Measurements from ENCODE around the gene PLAA. TPM values are rescaled to one million over a fixed set of nuclear protein-coding genes. Genes with fewer than 3 reads are reported as not detected.

Gene PLAA
- polyA plus RNA-seq, 1 donor from 2014 or later = 27.4 TPM

DNA sequence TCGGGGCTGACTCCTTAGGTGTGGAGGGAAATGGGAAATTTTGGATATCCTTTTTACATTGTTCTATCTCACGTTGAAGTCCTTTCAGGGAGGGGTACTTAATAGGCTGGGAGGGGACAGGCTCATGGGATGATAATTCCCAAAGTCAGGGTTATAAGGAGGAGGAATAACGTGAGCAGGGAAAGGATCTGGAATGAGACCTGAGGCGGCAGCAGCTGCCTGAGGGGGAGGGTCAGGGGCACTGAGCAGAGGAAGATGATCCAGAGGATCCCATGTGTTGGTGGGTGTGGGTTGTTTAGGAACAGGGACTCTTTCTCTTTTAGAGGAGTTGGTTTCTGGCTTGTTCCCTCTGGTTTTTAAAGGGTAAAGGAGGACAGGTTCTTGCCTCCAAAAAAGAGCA, 27.9 kb upstream of the PLAA start:
- Histone ChIP-seq H3K9me2 (ENCODE audit: insufficient read depth, low read length) (no peaks in the 10 kb centered on the region), H3K9ac (ENCODE audit: low read length) (no peak overlapping the region), H3F3A (ENCODE audit: insufficient read depth, low read length, poor library complexity, severe bottlenecking) (no peaks in the 10 kb centered on the region), H2AFZ (ENCODE audit: low read depth, low read length) (no peak overlapping the region), H3K36me3 (ENCODE audit: insufficient read depth, low read length) (no peaks in the 10 kb centered on the region), H3K27me3 (ENCODE audit: insufficient read depth, low read depth, low read length) (no peaks in the 10 kb centered on the region), H3K4me2 (ENCODE audit: low read length) (no peak overlapping the region), H4K20me1 (ENCODE audit: insufficient read depth) (no peaks in the 10 kb centered on the region), H3K4me3 (ENCODE audit: low read length) (no peak overlapping the region), H3K9me3 (ENCODE audit: low read length) (no peaks in the 10 kb centered on the region), H3K79me2 (replicated peaks; ENCODE audit: insufficient read depth, low read length) (peaks cover 7% of the 10 kb centered on the region), H3K27ac (ENCODE audit: low read length) (no peak overlapping the region)
- TF ChIP-seq TAF1 (IDR thresholded peaks at IDR 0.05; ENCODE audit: low read depth) (no peak), MXI1 (conservative IDR thresholded peaks at IDR 0.05; ENCODE audit: poor library complexity, severe bottlenecking) (no peak), RAD21 (conservative IDR thresholded peaks at IDR 0.05) (no peak), POLR2AphosphoS5 (IDR thresholded peaks at IDR 0.05) (no peak), SMC3 (conservative IDR thresholded peaks at IDR 0.05; ENCODE audit: poor library complexity) (no peak), EP300 (conservative IDR thresholded peaks at IDR 0.05; ENCODE audit: poor library complexity, severe bottlenecking) (no peak), EZH2 (IDR thresholded peaks at IDR 0.05; ENCODE audit: borderline replicate concordance, insufficient read depth, low read length, poor library complexity, severe bottlenecking) (no peak)
- TF ChIP-seq, protein P1, sequence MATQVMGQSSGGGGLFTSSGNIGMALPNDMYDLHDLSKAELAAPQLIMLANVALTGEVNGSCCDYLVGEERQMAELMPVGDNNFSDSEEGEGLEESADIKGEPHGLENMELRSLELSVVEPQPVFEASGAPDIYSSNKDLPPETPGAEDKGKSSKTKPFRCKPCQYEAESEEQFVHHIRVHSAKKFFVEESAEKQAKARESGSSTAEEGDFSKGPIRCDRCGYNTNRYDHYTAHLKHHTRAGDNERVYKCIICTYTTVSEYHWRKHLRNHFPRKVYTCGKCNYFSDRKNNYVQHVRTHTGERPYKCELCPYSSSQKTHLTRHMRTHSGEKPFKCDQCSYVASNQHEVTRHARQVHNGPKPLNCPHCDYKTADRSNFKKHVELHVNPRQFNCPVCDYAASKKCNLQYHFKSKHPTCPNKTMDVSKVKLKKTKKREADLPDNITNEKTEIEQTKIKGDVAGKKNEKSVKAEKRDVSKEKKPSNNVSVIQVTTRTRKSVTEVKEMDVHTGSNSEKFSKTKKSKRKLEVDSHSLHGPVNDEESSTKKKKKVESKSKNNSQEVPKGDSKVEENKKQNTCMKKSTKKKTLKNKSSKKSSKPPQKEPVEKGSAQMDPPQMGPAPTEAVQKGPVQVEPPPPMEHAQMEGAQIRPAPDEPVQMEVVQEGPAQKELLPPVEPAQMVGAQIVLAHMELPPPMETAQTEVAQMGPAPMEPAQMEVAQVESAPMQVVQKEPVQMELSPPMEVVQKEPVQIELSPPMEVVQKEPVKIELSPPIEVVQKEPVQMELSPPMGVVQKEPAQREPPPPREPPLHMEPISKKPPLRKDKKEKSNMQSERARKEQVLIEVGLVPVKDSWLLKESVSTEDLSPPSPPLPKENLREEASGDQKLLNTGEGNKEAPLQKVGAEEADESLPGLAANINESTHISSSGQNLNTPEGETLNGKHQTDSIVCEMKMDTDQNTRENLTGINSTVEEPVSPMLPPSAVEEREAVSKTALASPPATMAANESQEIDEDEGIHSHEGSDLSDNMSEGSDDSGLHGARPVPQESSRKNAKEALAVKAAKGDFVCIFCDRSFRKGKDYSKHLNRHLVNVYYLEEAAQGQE (IDR thresholded peaks at IDR 0.05; ENCODE audit: borderline replicate concordance) = no peak
- TF ChIP-seq, protein P2, sequence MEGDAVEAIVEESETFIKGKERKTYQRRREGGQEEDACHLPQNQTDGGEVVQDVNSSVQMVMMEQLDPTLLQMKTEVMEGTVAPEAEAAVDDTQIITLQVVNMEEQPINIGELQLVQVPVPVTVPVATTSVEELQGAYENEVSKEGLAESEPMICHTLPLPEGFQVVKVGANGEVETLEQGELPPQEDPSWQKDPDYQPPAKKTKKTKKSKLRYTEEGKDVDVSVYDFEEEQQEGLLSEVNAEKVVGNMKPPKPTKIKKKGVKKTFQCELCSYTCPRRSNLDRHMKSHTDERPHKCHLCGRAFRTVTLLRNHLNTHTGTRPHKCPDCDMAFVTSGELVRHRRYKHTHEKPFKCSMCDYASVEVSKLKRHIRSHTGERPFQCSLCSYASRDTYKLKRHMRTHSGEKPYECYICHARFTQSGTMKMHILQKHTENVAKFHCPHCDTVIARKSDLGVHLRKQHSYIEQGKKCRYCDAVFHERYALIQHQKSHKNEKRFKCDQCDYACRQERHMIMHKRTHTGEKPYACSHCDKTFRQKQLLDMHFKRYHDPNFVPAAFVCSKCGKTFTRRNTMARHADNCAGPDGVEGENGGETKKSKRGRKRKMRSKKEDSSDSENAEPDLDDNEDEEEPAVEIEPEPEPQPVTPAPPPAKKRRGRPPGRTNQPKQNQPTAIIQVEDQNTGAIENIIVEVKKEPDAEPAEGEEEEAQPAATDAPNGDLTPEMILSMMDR (IDR thresholded peaks at IDR 0.05; ENCODE audit: poor library complexity, severe bottlenecking) = no peak

DNA sequence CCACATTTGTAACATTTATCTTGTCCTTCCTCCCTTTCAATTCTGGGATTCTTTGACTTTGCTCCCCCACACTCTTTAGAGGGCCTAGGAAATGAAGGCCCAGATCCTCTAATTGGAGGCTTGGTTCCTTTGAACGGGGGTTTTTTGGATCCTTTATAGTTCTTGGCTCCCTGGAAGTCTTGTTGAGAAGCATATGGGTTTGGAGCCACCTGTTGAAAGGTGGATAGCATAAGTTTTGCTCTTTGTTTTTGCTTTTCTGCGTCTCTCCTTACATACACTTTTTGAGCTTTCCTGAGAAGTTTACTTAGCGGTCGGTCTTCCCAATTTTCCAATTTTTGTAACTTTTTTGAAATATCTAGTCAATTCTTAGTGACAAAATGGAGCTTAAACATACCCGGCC, 26.9 kb upstream of the PLAA start:
- H3K36me3 ChIP-seq (ENCODE audit: insufficient read depth, low read length) = no peaks in the 10 kb centered on the region
- H3K79me2 ChIP-seq (replicated peaks; ENCODE audit: insufficient read depth, low read length) = peaks cover 13% of the 10 kb centered on the region
- H2AFZ ChIP-seq (ENCODE audit: low read depth, low read length) = no peak overlapping the region
- H3K4me3 ChIP-seq (ENCODE audit: low read length) = no peak overlapping the region
- H3F3A ChIP-seq (ENCODE audit: insufficient read depth, low read length, poor library complexity, severe bottlenecking) = no peaks in the 10 kb centered on the region
- TF ChIP-seq, protein P2 (IDR thresholded peaks at IDR 0.05; ENCODE audit: poor library complexity, severe bottlenecking) = no peak
- TF ChIP-seq, protein P1 (IDR thresholded peaks at IDR 0.05; ENCODE audit: borderline replicate concordance) = no peak
- TF ChIP-seq TAF1 (IDR thresholded peaks at IDR 0.05; ENCODE audit: low read depth) = no peak
- no peak for TF ChIP-seq EZH2 (IDR thresholded peaks at IDR 0.05; ENCODE audit: borderline replicate concordance, insufficient read depth, low read length, poor library complexity, severe bottlenecking)
- H3K4me2 ChIP-seq (ENCODE audit: low read length) = no peak overlapping the region
- no peaks in the 10 kb centered on the region for H3K27me3 ChIP-seq (ENCODE audit: insufficient read depth, low read depth, low read length)
- no peaks in the 10 kb centered on the region for H3K9me2 ChIP-seq (ENCODE audit: insufficient read depth, low read length)
- H3K9me3 ChIP-seq (ENCODE audit: low read length) = no peaks in the 10 kb centered on the region
- H3K9ac ChIP-seq (ENCODE audit: low read length) = no peak overlapping the region
- no peaks in the 10 kb centered on the region for H4K20me1 ChIP-seq (ENCODE audit: insufficient read depth)
- H3K27ac ChIP-seq (ENCODE audit: low read length) = no peak overlapping the region

Measured in neural cell (in vitro differentiated cells).